Prostate gland (tissue), 2 donors: ENCODE measurements around the gene CDC37. TPM values are rescaled to one million over a fixed set of nuclear protein-coding genes. Genes with fewer than 3 reads are reported as not detected.

Source experiments
- DNase-seq: peaks from one replicate; pipeline ENCODE4 v3.0.0-alpha.2; 2019; ENCODE audit warnings: low spot score
- H3K27ac ChIP-seq, 2 donors: fragments of 200-600 bp; sonication (generic); 2 replicates each; pipeline ENCODE4 v1.5.1; 2017 to 2019
- H3K27me3 ChIP-seq: fragments of 200-600 bp; sonication (generic); replicated peaks from 2 replicates; pipeline ENCODE4 v1.5.1; 2019; ENCODE audit not compliant: insufficient read depth
- H3K36me3 ChIP-seq, 2 donors: fragments of 200-600 bp; sonication (generic); 1 replicate in 1 of 2; 2 replicates in 1 of 2; pipeline versions ENCODE4 v1.5.1 to v1.8.1; 2017 to 2019
- H3K4me1 ChIP-seq: fragments of 200-600 bp; sonication (generic); replicated peaks from 2 replicates; pipeline ENCODE4 v1.5.1; 2019
- H3K4me3 ChIP-seq, 2 donors: fragments of 200-600 bp; sonication (generic); 2 replicates each; pipeline ENCODE4 v1.5.1; 2017 to 2019
- H3K9me3 ChIP-seq: fragments of 200-600 bp; sonication (generic); 2 replicates; pipeline ENCODE4 v1.5.1; 2017
- CTCF ChIP-seq, 4 experiments: fragments of 200-600 bp in 2 of 4; fragments of 450-650 bp in 2 of 4; sonication (generic) in 2 of 4; IDR thresholded peaks; 1 replicate in 3 of 4; 2 replicates in 1 of 4; pipeline ENCODE4 v1.5.1; 2016 to 2019; ENCODE audit warnings: antibody characterized with exemption in 4 of 4, mild to moderate bottlenecking in 2 of 4, moderate library complexity in 2 of 4
- POLR2A ChIP-seq: fragments of 450-650 bp; IDR thresholded peaks from one replicate; pipeline ENCODE4 v1.6.1; 2016; ENCODE audit warnings: antibody characterized with exemption, mild to moderate bottlenecking
- POLR2AphosphoS5 ChIP-seq: sonication (generic); formaldehyde crosslinking; IDR thresholded peaks from one replicate; pipeline ENCODE4 v1.6.1; 2017; ENCODE audit warnings: antibody characterized with exemption
- WGBS: methylation state at CpG from one replicate; pipeline ENCODE4 v1.1.5; 2018; 5-methylcytosine and 5-hydroxymethylcytosine counted together
- intact Hi-C: fragments of 100-400 bp; cut with DNase I; formaldehyde crosslinking; loops from one replicate; pipeline ENCODE4 v1.14.2; 2022
- microRNA counts, 2 donors: library from miRNA; unstranded; fragments of <30 nt; microRNA quantifications; one replicate each; lab custom pipeline; 2016 to 2017
- microRNA-seq: library from miRNA; unstranded; fragments of <30 nt; microRNA quantifications from one replicate; pipeline ENCODE4, GENCODE V29; 2016
- total RNA-seq, 2 donors: library from RNA; depleted of rRNA; stranded (reverse); fragments of >200 nt; gene quantifications; one replicate each; pipeline ENCODE4 v1.1.0, GENCODE V29; 2016

CDC37 gene
- total RNA-seq, 2 donors from 2014 or later = 135 to 159 TPM

GRCh38 chr19:10344780-10345179 is 58.6 kb downstream of the CDC37 start:
- Histone ChIP-seq H3K9me3 (no peaks in the 10 kb centered on the region), H3K27ac (no peak overlapping the region), H3K36me3 (no peaks in the 10 kb centered on the region), H3K4me3 (no peak overlapping the region), H3K4me1 (no peaks in the 10 kb centered on the region), H3K27me3 (no peaks in the 10 kb centered on the region)
- no peak for TF ChIP-seq POLR2A
- no peak for TF ChIP-seq POLR2AphosphoS5
- no peak for TF ChIP-seq CTCF (IDR thresholded peaks at IDR 0.05)
- WGBS = 43% methylated on average over 10 of the region's 10 CpGs
- intact Hi-C loops = no loop called here
- DNase-seq = no peak

- Histone ChIP-seq H3K4me1 (no peaks in the 10 kb centered on the region), H3K27me3 (no peaks in the 10 kb centered on the region), H3K27ac (no peak overlapping the region), H3K9me3 (no peaks in the 10 kb centered on the region), H3K4me3 (no peak overlapping the region), H3K36me3 (no peaks in the 10 kb centered on the region)
- no peak for DNase-seq
- intact Hi-C loops = no loop called here
- no peak for TF ChIP-seq POLR2AphosphoS5
- no peak for TF ChIP-seq POLR2A
- TF ChIP-seq CTCF (IDR thresholded peaks at IDR 0.05) = no peak
- 92% methylated on average over 2 of the region's 2 CpGs for WGBS
These were observed 59.8 kb downstream of the CDC37 start for GRCh38 chr19:10343495-10343894.

MicroRNA genes within 50 kb of the gene (microRNA counts, 767-probe panel; counts per million panel counts)
- 0 to 431 counts per million in 2 donors for microRNA hsa-miR-1181 (lab: Ali Mortazavi, UCI)

Small RNA genes within 50 kb of the gene (microRNA-seq; reads per million reads assigned to microRNA genes)
- gene MIR1181 = not detected

Other genes starting within 250 kb of the CDC37 start
- gene DNMT1, start 208.6 kb downstream of the CDC37 start, total RNA-seq = 10 to 100 TPM; 29.9 to 50.0 TPM
- gene S1PR2, start 172.2 kb downstream of the CDC37 start, total RNA-seq = 1 to 10 TPM; 4.5 to 8.5 TPM
- 10 to 100 TPM; 72.6 to 75.6 TPM for gene MRPL4, start 151.3 kb downstream of the CDC37 start, total RNA-seq
- 10 to 100 TPM in 1 of 2 donors, 1 to 10 TPM in 1; 8.9 to 25.1 TPM for gene ICAM1, start 132.4 kb downstream of the CDC37 start, total RNA-seq
- gene ICAM4, start 116.6 kb downstream of the CDC37 start, total RNA-seq = 1 to 10 TPM in 1 of 2 donors, not detected in 1; 1.0 TPM
- 1 to 10 TPM in 1 of 2 donors, not detected in 1; 7.1 TPM for gene ICAM5, start 113.6 kb downstream of the CDC37 start, total RNA-seq
- 10 to 100 TPM in 1 of 2 donors, 1 to 10 TPM in 1; 5.0 to 12.3 TPM for gene ZGLP1, start 93.7 kb downstream of the CDC37 start, total RNA-seq
- gene FDX2, start 87.5 kb downstream of the CDC37 start, total RNA-seq = 10 to 100 TPM; 20.9 to 29.9 TPM
- gene RAVER1, start 70.0 kb downstream of the CDC37 start, total RNA-seq = 10 to 100 TPM; 50.2 to 53.2 TPM
- gene ICAM3, start 63.9 kb downstream of the CDC37 start, total RNA-seq = 1 to 10 TPM; 6.4 to 6.5 TPM
- gene TYK2, start 23.0 kb downstream of the CDC37 start, total RNA-seq = 100 to 1,000 TPM in 1 of 2 donors, 10 to 100 TPM in 1; 90.8 to 161 TPM
- 10 to 100 TPM; 14.5 to 15.1 TPM for gene PDE4A, start 17.0 kb upstream of the CDC37 start, total RNA-seq
- 10 to 100 TPM; 93.4 to 94.2 TPM for gene KEAP1, start 99.8 kb upstream of the CDC37 start, total RNA-seq
- 10 to 100 TPM in 1 of 2 donors, 1 to 10 TPM in 1; 3.4 to 17.0 TPM for gene S1PR5, start 113.9 kb upstream of the CDC37 start, total RNA-seq
- 10 to 100 TPM; 36.3 to 57.9 TPM for gene ATG4D, start 140.4 kb upstream of the CDC37 start, total RNA-seq
- gene KRI1, start 162.5 kb upstream of the CDC37 start, total RNA-seq = 10 to 100 TPM; 23.6 to 23.8 TPM
- gene CDKN2D, start 165.4 kb upstream of the CDC37 start, total RNA-seq = 1 to 10 TPM; 3.7 to 8.2 TPM
- gene AP1M2, start 183.8 kb upstream of the CDC37 start, total RNA-seq = 10 to 100 TPM; 28.1 to 85.8 TPM
- 100 to 1,000 TPM in 1 of 2 donors, 10 to 100 TPM in 1; 91.1 to 402 TPM for gene SLC44A2, start 222.0 kb upstream of the CDC37 start, total RNA-seq